Loucy (cell line): ENCODE results near the gene TNNT3.

Experiments used
- H2AFZ ChIP-seq: fragments of 200-600 bp; sonication (generic); 2 replicates; pipeline ENCODE4 v1.6.0; 2016; ENCODE audit warnings: antibody characterized with exemption, mild to moderate bottlenecking, low read length, moderate library complexity
- H3F3A ChIP-seq: fragments of 200-600 bp; 2 replicates; pipeline ENCODE4 v1.6.0; 2016; ENCODE audit warnings: antibody characterized with exemption, low read depth, mild to moderate bottlenecking
- H3K27me3 ChIP-seq: fragments of 200-600 bp; sonication (generic); 2 replicates; pipeline ENCODE4 v1.6.1; 2014; ENCODE audit warnings: low read length, mild to moderate bottlenecking; ENCODE audit not compliant: insufficient read depth, poor library complexity, severe bottlenecking
- H3K36me3 ChIP-seq: fragments of 200-600 bp; sonication (generic); 2 replicates; pipeline ENCODE4 v1.6.1; 2016; ENCODE audit warnings: low read length; ENCODE audit not compliant: insufficient read depth
- H3K4me1 ChIP-seq: fragments of 200-600 bp; sonication (generic); 2 replicates; pipeline ENCODE4 v1.5.1; 2014; ENCODE audit warnings: low read length, mild to moderate bottlenecking; ENCODE audit not compliant: insufficient read depth, poor library complexity, severe bottlenecking
- H3K4me2 ChIP-seq: fragments of 200-600 bp; sonication (generic); 2 replicates; pipeline ENCODE4 v1.6.0; 2014; ENCODE audit warnings: antibody characterized with exemption, low read length, low read depth, mild to moderate bottlenecking; ENCODE audit not compliant: poor library complexity, severe bottlenecking
- H3K4me3 ChIP-seq: fragments of 200-600 bp; sonication (generic); 2 replicates; pipeline ENCODE4 v1.5.1; 2014; ENCODE audit warnings: low read length, mild to moderate bottlenecking, mixed read lengths; ENCODE audit not compliant: poor library complexity, severe bottlenecking
- H3K79me2 ChIP-seq: fragments of 200-600 bp; sonication (generic); 2 replicates; pipeline ENCODE4 v1.6.1; 2014; ENCODE audit warnings: low read length; ENCODE audit not compliant: insufficient read depth
- H3K9ac ChIP-seq: fragments of 200-600 bp; sonication (generic); 2 replicates; pipeline ENCODE4 v1.6.0; 2014; ENCODE audit warnings: mild to moderate bottlenecking, low read depth, low read length, moderate library complexity; ENCODE audit not compliant: poor library complexity, severe bottlenecking
- H3K9me2 ChIP-seq: fragments of 200-600 bp; sonication (generic); replicated peaks from 2 replicates; pipeline ENCODE4 v1.6.1; 2016; ENCODE audit warnings: low read depth, low read length, mixed read lengths
- H3K9me3 ChIP-seq: fragments of 200-600 bp; sonication (generic); 2 replicates; pipeline ENCODE4 v1.6.1; 2014; ENCODE audit warnings: mild to moderate bottlenecking, antibody characterized with exemption, low read length, low read depth; ENCODE audit not compliant: insufficient read depth
- H4K20me1 ChIP-seq: fragments of 200-600 bp; sonication (generic); 2 replicates; pipeline ENCODE4 v1.6.0; 2014; ENCODE audit warnings: antibody characterized with exemption, low read length, mild to moderate bottlenecking; ENCODE audit not compliant: insufficient read depth, poor library complexity, severe bottlenecking
- EZH2phosphoT487 ChIP-seq: fragments of 200-600 bp; IDR thresholded peaks from 2 replicates; pipeline ENCODE4 v1.6.1; 2018; ENCODE audit warnings: antibody characterized with exemption, mild to moderate bottlenecking, moderate library complexity, borderline replicate concordance
- TF ChIP-seq, protein P1 (sequence below): fragments of 200-600 bp; sonication (generic); conservative IDR thresholded peaks from 2 replicates; pipeline ENCODE4 v1.5.1; 2014; ENCODE audit warnings: mild to moderate bottlenecking, antibody characterized with exemption, low read length

Gene TNNT3

DNA sequence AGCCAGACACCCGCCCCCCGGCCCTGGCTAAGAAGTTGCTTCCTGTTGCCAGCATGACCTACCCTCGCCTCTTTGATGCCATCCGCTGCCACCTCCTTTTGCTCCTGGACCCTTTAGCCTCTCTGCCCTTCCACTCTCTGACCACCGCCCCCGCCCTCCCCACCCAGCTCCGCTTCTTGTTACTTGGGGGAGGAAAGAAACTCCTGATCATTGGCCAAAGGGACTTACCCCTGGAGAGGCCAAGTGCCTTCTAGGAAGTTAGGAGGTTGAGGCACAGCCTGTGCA lies 27.7 kb upstream of the TNNT3 start, which contains the start of gene PRR33:
Gene PRR33 (minus strand): TSS at position 65 of the 285 bp plus-strand sequence. CDS start 1,311 bp downstream, outside the sequence.
- H3K4me1 ChIP-seq = peaks cover 17% of the 10 kb centered on the region
- no peaks in the 10 kb centered on the region for H3K9me2 ChIP-seq
- no peaks in the 10 kb centered on the region for H3K9me3 ChIP-seq
- peak within 1 kb of the TSS; percentile 100 for H3K9ac ChIP-seq
- peaks cover 54% of the 10 kb centered on the region for H3K79me2 ChIP-seq
- peaks cover 7% of the 10 kb centered on the region for H3K27me3 ChIP-seq
- no peak within 1 kb of the TSS for H2AFZ ChIP-seq
- no peaks in the 10 kb centered on the region; the same call in none of the 2 replicates for H3K36me3 ChIP-seq
- H4K20me1 ChIP-seq = peaks cover 8% of the 10 kb centered on the region
- no peaks in the 10 kb centered on the region for H3F3A ChIP-seq
- peak within 1 kb of the TSS; percentile 71 for H3K4me2 ChIP-seq
- H3K4me3 ChIP-seq = peak within 1 kb of the TSS; percentile 97
- no peak for TF ChIP-seq EZH2phosphoT487
- TF ChIP-seq, protein P1, sequence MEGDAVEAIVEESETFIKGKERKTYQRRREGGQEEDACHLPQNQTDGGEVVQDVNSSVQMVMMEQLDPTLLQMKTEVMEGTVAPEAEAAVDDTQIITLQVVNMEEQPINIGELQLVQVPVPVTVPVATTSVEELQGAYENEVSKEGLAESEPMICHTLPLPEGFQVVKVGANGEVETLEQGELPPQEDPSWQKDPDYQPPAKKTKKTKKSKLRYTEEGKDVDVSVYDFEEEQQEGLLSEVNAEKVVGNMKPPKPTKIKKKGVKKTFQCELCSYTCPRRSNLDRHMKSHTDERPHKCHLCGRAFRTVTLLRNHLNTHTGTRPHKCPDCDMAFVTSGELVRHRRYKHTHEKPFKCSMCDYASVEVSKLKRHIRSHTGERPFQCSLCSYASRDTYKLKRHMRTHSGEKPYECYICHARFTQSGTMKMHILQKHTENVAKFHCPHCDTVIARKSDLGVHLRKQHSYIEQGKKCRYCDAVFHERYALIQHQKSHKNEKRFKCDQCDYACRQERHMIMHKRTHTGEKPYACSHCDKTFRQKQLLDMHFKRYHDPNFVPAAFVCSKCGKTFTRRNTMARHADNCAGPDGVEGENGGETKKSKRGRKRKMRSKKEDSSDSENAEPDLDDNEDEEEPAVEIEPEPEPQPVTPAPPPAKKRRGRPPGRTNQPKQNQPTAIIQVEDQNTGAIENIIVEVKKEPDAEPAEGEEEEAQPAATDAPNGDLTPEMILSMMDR = no peak

DNA sequence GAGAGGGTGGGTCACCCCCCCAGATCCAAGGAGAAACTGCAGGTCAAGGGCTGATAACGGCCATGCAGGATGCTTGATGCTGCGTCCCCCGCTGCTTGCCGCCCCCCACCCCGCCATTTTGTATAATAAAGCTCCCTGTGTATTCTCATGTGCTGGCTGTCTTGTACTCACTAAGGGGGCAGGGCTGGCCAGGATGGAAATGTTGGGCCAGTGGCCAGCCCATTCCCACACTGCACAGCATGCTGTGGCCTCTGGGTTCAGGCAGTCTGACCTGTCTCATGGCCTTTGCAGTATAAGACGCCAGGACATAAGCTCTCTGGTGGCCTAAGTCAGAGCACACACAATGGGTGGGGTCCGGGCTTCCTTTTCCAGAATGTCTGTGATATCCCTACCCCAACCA lies 27.4 kb upstream of the TNNT3 start:
- peaks cover 17% of the 10 kb centered on the region for H3K4me1 ChIP-seq
- H3K4me2 ChIP-seq = peak overlapping the region; percentile 71

DNA sequence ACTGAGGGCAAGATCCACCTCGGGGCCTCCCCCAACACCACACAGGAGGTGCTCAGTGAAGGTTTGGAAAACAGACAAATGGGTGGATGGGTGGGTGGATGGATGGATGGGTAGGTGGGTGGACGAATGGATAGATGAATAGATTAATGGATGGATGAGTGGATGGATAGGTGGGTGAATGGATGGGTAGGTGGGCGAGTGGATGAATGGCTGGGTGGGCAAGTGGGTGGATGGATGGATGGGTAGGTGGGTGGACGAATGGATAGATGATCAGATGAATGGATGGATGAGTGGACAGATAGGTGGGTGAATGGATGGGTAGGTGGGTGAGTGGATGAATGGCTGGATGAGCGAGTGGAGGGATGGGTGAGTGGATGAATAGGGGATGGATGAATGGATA lies 26.9 kb upstream of the TNNT3 start:
- Histone ChIP-seq H3K9me3 (no peaks in the 10 kb centered on the region), H3K36me3 (no peaks in the 10 kb centered on the region; the same call in none of the 2 replicates), H2AFZ (no peak overlapping the region), H3F3A (no peaks in the 10 kb centered on the region), H4K20me1 (peaks cover 8% of the 10 kb centered on the region), H3K4me1 (peaks cover 14% of the 10 kb centered on the region), H3K4me3 (peak overlapping the region; percentile 97), H3K4me2 (peak overlapping the region; percentile 71), H3K9me2 (no peaks in the 10 kb centered on the region), H3K27me3 (peaks cover 7% of the 10 kb centered on the region), H3K9ac (no peak overlapping the region), H3K79me2 (peaks cover 54% of the 10 kb centered on the region)
- TF ChIP-seq, protein P1 = no peak
- TF ChIP-seq EZH2phosphoT487 = no peak

More for the DNA sequence above, 27.4 kb upstream of the TNNT3 start:
- no peaks in the 10 kb centered on the region; the same call in none of the 2 replicates for H3K36me3 ChIP-seq
- peak overlapping the region; percentile 100 for H3K9ac ChIP-seq
- peaks cover 8% of the 10 kb centered on the region for H4K20me1 ChIP-seq
- no peaks in the 10 kb centered on the region for H3F3A ChIP-seq
- no peak overlapping the region for H2AFZ ChIP-seq
- no peak for TF ChIP-seq EZH2phosphoT487
- TF ChIP-seq, protein P1 = no peak
- H3K27me3 ChIP-seq = peaks cover 7% of the 10 kb centered on the region
- H3K9me3 ChIP-seq = no peaks in the 10 kb centered on the region
- peak overlapping the region; percentile 97 for H3K4me3 ChIP-seq
- no peaks in the 10 kb centered on the region for H3K9me2 ChIP-seq
- peaks cover 54% of the 10 kb centered on the region for H3K79me2 ChIP-seq
